ENCODE data around the gene LUZP1. TPM values are rescaled to one million over a fixed set of nuclear protein-coding genes. Genes with fewer than 3 reads are reported as not detected.

The LUZP1 gene
- total and polyA plus RNA-seq, 4 donors, result 2.6 to 9.3 (median 5.1) TPM

DNA sequence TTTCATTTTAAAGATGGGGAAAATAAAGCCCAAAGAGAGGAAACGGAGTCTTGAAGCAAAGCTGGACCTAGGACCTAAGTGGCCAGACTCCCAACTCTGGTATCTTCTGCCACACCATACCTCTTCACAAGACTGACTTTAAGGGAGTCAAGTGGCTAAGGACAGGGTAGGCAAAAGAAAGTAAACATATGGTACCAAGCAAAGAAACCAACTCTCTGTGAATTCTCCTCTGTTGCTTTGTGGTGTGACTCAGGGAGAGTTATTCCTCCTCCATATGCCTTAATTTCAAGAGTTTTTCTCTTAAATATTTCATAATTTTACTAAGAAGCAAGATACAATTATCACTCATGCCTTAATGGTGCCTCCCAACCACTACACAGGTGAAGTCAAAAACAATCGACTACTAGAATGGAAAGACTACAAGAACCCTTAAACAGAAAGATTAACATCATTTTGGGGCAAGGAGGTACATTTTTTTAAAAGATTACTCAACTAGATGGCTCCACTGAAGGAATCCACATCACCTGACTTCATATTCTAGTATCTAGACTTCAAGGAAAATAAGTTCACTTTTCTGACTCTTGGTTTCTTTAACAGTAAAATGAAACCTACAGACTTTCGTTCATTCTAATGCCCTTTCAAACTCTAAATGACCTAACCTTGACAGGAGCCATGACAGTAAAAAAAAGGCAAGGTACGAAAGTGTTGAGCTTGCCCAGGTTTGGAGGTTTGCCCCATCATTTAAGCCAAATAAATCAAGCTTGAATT lies 44.2 kb downstream of the LUZP1 start:
- Histone ChIP-seq H3K4me1 (ENCODE audit: control insufficient read depth in 4 of 4, insufficient read depth in 4 of 4, low read length in 3 of 4) (peaks cover 0 to 16% (median 3%) of the 10 kb centered on the region in 4 donors), H3K36me3 (ENCODE audit: control insufficient read depth in 4 of 4, insufficient read depth in 3 of 4, low read depth in 1 of 4, low read length in 3 of 4) (no peaks in the 10 kb centered on the region), H3K4me3 (ENCODE audit: low read depth in 1 of 3, low read length in 3 of 3) (no peak overlapping the region), H3K9ac (ENCODE audit: low read depth in 1 of 2, low read length in 2 of 2) (no peak overlapping the region), H3K27ac (ENCODE audit: low read depth in 1 of 2, low read length in 2 of 2) (no peak overlapping the region), H3K27me3 (ENCODE audit: control insufficient read depth in 4 of 4, insufficient read depth in 4 of 4, low read length in 3 of 4) (no peaks in the 10 kb centered on the region), H3K9me3 (ENCODE audit: control insufficient read depth in 4 of 4, low read length in 3 of 4) (no peaks in the 10 kb centered on the region)
- DNase-seq (ENCODE audit: low spot score), result no peak
- WGBS, result 81% methylated on average over 4 of the region's 4 CpGs
- TF ChIP-seq, protein P1, sequence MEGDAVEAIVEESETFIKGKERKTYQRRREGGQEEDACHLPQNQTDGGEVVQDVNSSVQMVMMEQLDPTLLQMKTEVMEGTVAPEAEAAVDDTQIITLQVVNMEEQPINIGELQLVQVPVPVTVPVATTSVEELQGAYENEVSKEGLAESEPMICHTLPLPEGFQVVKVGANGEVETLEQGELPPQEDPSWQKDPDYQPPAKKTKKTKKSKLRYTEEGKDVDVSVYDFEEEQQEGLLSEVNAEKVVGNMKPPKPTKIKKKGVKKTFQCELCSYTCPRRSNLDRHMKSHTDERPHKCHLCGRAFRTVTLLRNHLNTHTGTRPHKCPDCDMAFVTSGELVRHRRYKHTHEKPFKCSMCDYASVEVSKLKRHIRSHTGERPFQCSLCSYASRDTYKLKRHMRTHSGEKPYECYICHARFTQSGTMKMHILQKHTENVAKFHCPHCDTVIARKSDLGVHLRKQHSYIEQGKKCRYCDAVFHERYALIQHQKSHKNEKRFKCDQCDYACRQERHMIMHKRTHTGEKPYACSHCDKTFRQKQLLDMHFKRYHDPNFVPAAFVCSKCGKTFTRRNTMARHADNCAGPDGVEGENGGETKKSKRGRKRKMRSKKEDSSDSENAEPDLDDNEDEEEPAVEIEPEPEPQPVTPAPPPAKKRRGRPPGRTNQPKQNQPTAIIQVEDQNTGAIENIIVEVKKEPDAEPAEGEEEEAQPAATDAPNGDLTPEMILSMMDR (IDR thresholded peaks at IDR 0.05; ENCODE audit: low read depth, low read length, missing input control), result no peak
- TF ChIP-seq, protein P2, sequence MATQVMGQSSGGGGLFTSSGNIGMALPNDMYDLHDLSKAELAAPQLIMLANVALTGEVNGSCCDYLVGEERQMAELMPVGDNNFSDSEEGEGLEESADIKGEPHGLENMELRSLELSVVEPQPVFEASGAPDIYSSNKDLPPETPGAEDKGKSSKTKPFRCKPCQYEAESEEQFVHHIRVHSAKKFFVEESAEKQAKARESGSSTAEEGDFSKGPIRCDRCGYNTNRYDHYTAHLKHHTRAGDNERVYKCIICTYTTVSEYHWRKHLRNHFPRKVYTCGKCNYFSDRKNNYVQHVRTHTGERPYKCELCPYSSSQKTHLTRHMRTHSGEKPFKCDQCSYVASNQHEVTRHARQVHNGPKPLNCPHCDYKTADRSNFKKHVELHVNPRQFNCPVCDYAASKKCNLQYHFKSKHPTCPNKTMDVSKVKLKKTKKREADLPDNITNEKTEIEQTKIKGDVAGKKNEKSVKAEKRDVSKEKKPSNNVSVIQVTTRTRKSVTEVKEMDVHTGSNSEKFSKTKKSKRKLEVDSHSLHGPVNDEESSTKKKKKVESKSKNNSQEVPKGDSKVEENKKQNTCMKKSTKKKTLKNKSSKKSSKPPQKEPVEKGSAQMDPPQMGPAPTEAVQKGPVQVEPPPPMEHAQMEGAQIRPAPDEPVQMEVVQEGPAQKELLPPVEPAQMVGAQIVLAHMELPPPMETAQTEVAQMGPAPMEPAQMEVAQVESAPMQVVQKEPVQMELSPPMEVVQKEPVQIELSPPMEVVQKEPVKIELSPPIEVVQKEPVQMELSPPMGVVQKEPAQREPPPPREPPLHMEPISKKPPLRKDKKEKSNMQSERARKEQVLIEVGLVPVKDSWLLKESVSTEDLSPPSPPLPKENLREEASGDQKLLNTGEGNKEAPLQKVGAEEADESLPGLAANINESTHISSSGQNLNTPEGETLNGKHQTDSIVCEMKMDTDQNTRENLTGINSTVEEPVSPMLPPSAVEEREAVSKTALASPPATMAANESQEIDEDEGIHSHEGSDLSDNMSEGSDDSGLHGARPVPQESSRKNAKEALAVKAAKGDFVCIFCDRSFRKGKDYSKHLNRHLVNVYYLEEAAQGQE (IDR thresholded peaks at IDR 0.05), result no peak

DNA sequence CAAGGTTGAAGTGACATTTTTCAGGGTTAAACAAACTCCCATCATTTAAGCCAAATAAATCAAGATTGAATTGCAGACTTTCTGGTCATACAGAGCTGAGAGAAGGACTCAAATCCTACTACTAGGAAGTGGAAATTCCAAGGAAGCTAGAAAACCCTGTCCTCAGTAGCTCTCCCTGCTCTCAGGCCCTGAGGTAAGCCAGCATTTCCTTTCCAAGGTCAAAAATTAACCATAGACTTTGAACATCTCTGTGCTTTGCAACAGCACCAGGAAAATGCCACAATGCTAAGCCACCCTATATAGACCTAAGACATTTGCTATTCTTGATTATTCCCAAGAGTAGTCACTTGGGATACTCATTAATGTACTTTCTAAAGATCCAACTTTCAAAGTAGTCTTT lies 45.1 kb downstream of the LUZP1 start:
- Histone ChIP-seq H3K9me3 (ENCODE audit: control insufficient read depth in 4 of 4, low read length in 3 of 4) (no peaks in the 10 kb centered on the region), H3K4me1 (ENCODE audit: control insufficient read depth in 4 of 4, insufficient read depth in 4 of 4, low read length in 3 of 4) (peaks cover 0 to 18% (median 4%) of the 10 kb centered on the region in 4 donors), H3K4me3 (ENCODE audit: low read depth in 1 of 3, low read length in 3 of 3) (no peak overlapping the region), H3K27me3 (ENCODE audit: control insufficient read depth in 4 of 4, insufficient read depth in 4 of 4, low read length in 3 of 4) (no peaks in the 10 kb centered on the region), H3K9ac (ENCODE audit: low read depth in 1 of 2, low read length in 2 of 2) (no peak overlapping the region), H3K27ac (ENCODE audit: low read depth in 1 of 2, low read length in 2 of 2) (no peak overlapping the region), H3K36me3 (ENCODE audit: control insufficient read depth in 4 of 4, insufficient read depth in 3 of 4, low read depth in 1 of 4, low read length in 3 of 4) (no peaks in the 10 kb centered on the region)
- peak; percentile 29 for TF ChIP-seq HNF4G (IDR thresholded peaks at IDR 0.05)
- TF ChIP-seq, protein P3, sequence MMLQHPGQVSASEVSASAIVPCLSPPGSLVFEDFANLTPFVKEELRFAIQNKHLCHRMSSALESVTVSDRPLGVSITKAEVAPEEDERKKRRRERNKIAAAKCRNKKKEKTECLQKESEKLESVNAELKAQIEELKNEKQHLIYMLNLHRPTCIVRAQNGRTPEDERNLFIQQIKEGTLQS (IDR thresholded peaks at IDR 0.05), result no peak
- TF ChIP-seq HNF4A (conservative IDR thresholded peaks at IDR 0.05), result peak; percentile 52 to 71
- DNase-seq (ENCODE audit: low spot score), result no peak

DNA sequence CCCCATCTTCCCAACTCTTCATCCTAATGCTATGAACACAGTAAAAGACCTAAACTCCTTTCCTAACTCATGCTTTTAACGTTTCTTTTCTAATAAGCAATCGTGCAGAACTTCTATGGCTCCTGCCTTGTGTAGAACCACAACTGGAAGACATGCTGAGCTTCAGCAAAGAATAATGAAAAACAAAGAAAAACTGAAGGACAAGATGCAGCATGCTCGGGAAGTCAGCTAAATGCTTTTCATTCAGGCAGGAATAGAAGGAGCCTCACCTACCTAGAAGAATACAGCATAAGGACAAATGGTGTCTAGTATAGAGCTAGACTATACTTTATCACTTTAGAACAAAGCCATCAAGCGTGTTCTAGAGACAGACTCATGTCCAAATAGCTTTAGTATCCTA lies 45.9 kb downstream of the LUZP1 start:
- Histone ChIP-seq H3K9me3 (ENCODE audit: control insufficient read depth in 4 of 4, low read length in 3 of 4) (no peaks in the 10 kb centered on the region), H3K27ac (ENCODE audit: low read depth in 1 of 2, low read length in 2 of 2) (no peak overlapping the region), H3K27me3 (ENCODE audit: control insufficient read depth in 4 of 4, insufficient read depth in 4 of 4, low read length in 3 of 4) (no peaks in the 10 kb centered on the region), H3K4me1 (ENCODE audit: control insufficient read depth in 4 of 4, insufficient read depth in 4 of 4, low read length in 3 of 4) (peaks cover 0 to 18% (median 4%) of the 10 kb centered on the region in 4 donors), H3K36me3 (ENCODE audit: control insufficient read depth in 4 of 4, insufficient read depth in 3 of 4, low read depth in 1 of 4, low read length in 3 of 4) (no peaks in the 10 kb centered on the region), H3K9ac (ENCODE audit: low read depth in 1 of 2, low read length in 2 of 2) (no peak overlapping the region), H3K4me3 (ENCODE audit: low read depth in 1 of 3, low read length in 3 of 3) (no peak overlapping the region)
- WGBS, result 78% methylated on average over 4 of the region's 4 CpGs
- TF ChIP-seq, protein P2 (IDR thresholded peaks at IDR 0.05), result no peak
- TF ChIP-seq HNF4G (IDR thresholded peaks at IDR 0.05) (no peak), HNF4A (conservative IDR thresholded peaks at IDR 0.05) (no peak), YY1 (IDR thresholded peaks at IDR 0.05) (no peak), TAF1 (conservative IDR thresholded peaks at IDR 0.05) (no peak)
- TF ChIP-seq, protein P3 (IDR thresholded peaks at IDR 0.05), result no peak
- TF ChIP-seq, protein P1 (IDR thresholded peaks at IDR 0.05; ENCODE audit: low read depth, low read length, missing input control), result no peak
- no peak for DNase-seq (ENCODE audit: low spot score)

Measured in liver (tissue), 9 donors.